ENCODE measurements around the gene KIF3B. TPM values are rescaled to one million over a fixed set of nuclear protein-coding genes. Genes with fewer than 3 reads are reported as not detected.

KIF3B gene
- polyA plus RNA-seq, 1 donor (not counting 4 experiments of a cell fraction or from before 2014, with no cell fraction given), result 20.3 TPM

DNA sequence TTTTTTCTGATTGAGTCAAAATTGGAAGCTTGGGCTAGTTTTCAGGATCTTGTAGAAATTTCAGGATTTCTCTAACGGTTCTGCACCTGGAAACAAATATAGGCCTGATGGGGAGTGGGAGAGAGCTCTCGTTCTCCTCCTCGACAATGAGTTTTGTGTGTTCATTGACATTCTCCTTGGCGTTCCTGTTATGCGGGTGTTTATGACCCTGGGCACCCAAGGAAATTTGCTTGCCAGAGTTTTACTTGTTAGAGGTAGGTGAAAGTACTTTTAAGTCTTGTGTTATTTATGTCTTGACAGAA, 82.8 kb downstream of the KIF3B start:
- H3K4me2 ChIP-seq (ENCODE audit: control insufficient read depth, extremely low read depth, insufficient read depth, low read depth, low read length), result peak overlapping the region; percentile 89
- peak overlapping the region in 2 of 3 experiments; percentile 94 to 95 for H3K4me3 ChIP-seq (ENCODE audit: control insufficient read depth in 2 of 3, extremely low read depth in 1 of 3, insufficient read depth in 2 of 3, low read depth in 1 of 3, low read length in 3 of 3)
- no peak overlapping the region for H2AFZ ChIP-seq (ENCODE audit: control insufficient read depth, low read length)
- peaks cover 16% of the 10 kb centered on the region for H4K20me1 ChIP-seq (ENCODE audit: control insufficient read depth, extremely low read depth, insufficient read depth, low read length)
- FAIRE-seq, result no peak
- H3K9me1 ChIP-seq (ENCODE audit: control insufficient read depth, extremely low read depth, insufficient read depth, low read length), result no peaks in the 10 kb centered on the region
- H3K9me3 ChIP-seq (ENCODE audit: control insufficient read depth, low read depth, low read length), result no peaks in the 10 kb centered on the region
- H3K27me3 ChIP-seq (ENCODE audit: control insufficient read depth, extremely low read depth, insufficient read depth, low read length), result no peaks in the 10 kb centered on the region
- peaks cover 23% of the 10 kb centered on the region for H3K4me1 ChIP-seq (ENCODE audit: control insufficient read depth, extremely low read depth, insufficient read depth, low read length)
- H3K36me3 ChIP-seq (ENCODE audit: control insufficient read depth in 2 of 2, extremely low read depth in 1 of 2, insufficient read depth in 2 of 2, low read length in 2 of 2), result peaks cover 0 to 3% of the 10 kb centered on the region in 2 experiments
- no peak overlapping the region for H3K27ac ChIP-seq (ENCODE audit: control insufficient read depth, insufficient read depth, low read length)
- H3K79me2 ChIP-seq (ENCODE audit: control insufficient read depth, insufficient read depth, low read length), result peaks cover 64% of the 10 kb centered on the region
- no peak for DNase-seq (ENCODE audit: low read depth, low spot score)
- H3K9ac ChIP-seq (ENCODE audit: control insufficient read depth, extremely low read depth, insufficient read depth, low read length), result peak overlapping the region; percentile 5
- dilution Hi-C loops (cut with MboI; ENCODE audit: extremely low pct_ligation_motif_present, low sequenced_read_pairs), result no loop called here
- no peak for TF ChIP-seq EZH2 (IDR thresholded peaks at IDR 0.05; ENCODE audit: low read length)
- TF ChIP-seq, protein P1, sequence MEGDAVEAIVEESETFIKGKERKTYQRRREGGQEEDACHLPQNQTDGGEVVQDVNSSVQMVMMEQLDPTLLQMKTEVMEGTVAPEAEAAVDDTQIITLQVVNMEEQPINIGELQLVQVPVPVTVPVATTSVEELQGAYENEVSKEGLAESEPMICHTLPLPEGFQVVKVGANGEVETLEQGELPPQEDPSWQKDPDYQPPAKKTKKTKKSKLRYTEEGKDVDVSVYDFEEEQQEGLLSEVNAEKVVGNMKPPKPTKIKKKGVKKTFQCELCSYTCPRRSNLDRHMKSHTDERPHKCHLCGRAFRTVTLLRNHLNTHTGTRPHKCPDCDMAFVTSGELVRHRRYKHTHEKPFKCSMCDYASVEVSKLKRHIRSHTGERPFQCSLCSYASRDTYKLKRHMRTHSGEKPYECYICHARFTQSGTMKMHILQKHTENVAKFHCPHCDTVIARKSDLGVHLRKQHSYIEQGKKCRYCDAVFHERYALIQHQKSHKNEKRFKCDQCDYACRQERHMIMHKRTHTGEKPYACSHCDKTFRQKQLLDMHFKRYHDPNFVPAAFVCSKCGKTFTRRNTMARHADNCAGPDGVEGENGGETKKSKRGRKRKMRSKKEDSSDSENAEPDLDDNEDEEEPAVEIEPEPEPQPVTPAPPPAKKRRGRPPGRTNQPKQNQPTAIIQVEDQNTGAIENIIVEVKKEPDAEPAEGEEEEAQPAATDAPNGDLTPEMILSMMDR (optimal IDR thresholded peaks at IDR 0.05 in 1 of 3, IDR thresholded peaks at IDR 0.05 in 1 of 3, conservative IDR thresholded peaks at IDR 0.05 in 1 of 3; ENCODE audit: extremely low read depth in 1 of 3, insufficient read depth in 2 of 3, low read length in 3 of 3), result no peak

DNA sequence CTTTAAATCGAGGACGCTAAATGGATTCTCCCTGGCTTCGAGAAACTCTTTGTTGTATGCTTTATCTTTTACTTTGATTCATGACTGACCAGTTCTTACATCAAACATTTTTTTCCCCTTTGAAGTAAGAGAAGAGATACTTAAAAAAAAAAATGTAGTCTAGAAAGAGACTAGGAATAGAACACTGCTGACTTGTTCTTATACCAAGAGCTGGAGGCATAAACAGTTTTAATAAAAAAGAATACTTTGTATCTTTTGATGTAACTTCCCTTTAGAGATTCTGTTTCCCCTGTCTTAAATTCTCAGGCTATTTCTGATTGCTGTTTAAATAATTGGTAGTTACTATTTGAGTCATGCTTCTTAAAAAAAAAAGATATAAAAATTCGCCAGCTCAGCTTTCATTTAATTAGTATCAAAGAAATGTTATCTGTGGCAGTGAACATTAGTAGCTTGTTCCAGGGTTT, 85.5 kb downstream of the KIF3B start:
- peaks cover 16% of the 10 kb centered on the region for H4K20me1 ChIP-seq (ENCODE audit: control insufficient read depth, extremely low read depth, insufficient read depth, low read length)
- H3K79me2 ChIP-seq (ENCODE audit: control insufficient read depth, insufficient read depth, low read length), result peaks cover 86% of the 10 kb centered on the region
- no peak overlapping the region for H2AFZ ChIP-seq (ENCODE audit: control insufficient read depth, low read length)
- H3K27me3 ChIP-seq (ENCODE audit: control insufficient read depth, extremely low read depth, insufficient read depth, low read length), result no peaks in the 10 kb centered on the region
- no peaks in the 10 kb centered on the region for H3K9me1 ChIP-seq (ENCODE audit: control insufficient read depth, extremely low read depth, insufficient read depth, low read length)
- peaks cover 5% of the 10 kb centered on the region for H3K4me1 ChIP-seq (ENCODE audit: control insufficient read depth, extremely low read depth, insufficient read depth, low read length)
- H3K9ac ChIP-seq (ENCODE audit: control insufficient read depth, extremely low read depth, insufficient read depth, low read length), result no peak overlapping the region
- TF ChIP-seq EZH2 (IDR thresholded peaks at IDR 0.05; ENCODE audit: low read length), result no peak
- TF ChIP-seq, protein P1 (optimal IDR thresholded peaks at IDR 0.05 in 1 of 3, IDR thresholded peaks at IDR 0.05 in 1 of 3, conservative IDR thresholded peaks at IDR 0.05 in 1 of 3; ENCODE audit: extremely low read depth in 1 of 3, insufficient read depth in 2 of 3, low read length in 3 of 3), result no peak
- dilution Hi-C loops (cut with MboI; ENCODE audit: extremely low pct_ligation_motif_present, low sequenced_read_pairs), result no loop called here
- H3K4me2 ChIP-seq (ENCODE audit: control insufficient read depth, extremely low read depth, insufficient read depth, low read depth, low read length), result no peak overlapping the region
- DNase-seq (ENCODE audit: low read depth, low spot score), result no peak
- H3K4me3 ChIP-seq (ENCODE audit: control insufficient read depth in 2 of 3, extremely low read depth in 1 of 3, insufficient read depth in 2 of 3, low read depth in 1 of 3, low read length in 3 of 3), result no peak overlapping the region
- H3K9me3 ChIP-seq (ENCODE audit: control insufficient read depth, low read depth, low read length), result no peaks in the 10 kb centered on the region
- peaks cover 0 to 3% of the 10 kb centered on the region in 2 experiments for H3K36me3 ChIP-seq (ENCODE audit: control insufficient read depth in 2 of 2, extremely low read depth in 1 of 2, insufficient read depth in 2 of 2, low read length in 2 of 2)
- no peak for FAIRE-seq
- no peak overlapping the region for H3K27ac ChIP-seq (ENCODE audit: control insufficient read depth, insufficient read depth, low read length)

All from keratinocyte (primary cell).